Measurements from ENCODE around the gene HEATR5A.
"Not testable (repeated sequence)": the region's sequence is repeated elsewhere in the genome, so short reads cannot be mapped to it uniquely, and the experiment has no call there.

The HEATR5A gene

GRCh38 chr14:31278883-31279282 lies 141.5 kb downstream of the HEATR5A start:
- no peak for DNase-seq

DNA sequence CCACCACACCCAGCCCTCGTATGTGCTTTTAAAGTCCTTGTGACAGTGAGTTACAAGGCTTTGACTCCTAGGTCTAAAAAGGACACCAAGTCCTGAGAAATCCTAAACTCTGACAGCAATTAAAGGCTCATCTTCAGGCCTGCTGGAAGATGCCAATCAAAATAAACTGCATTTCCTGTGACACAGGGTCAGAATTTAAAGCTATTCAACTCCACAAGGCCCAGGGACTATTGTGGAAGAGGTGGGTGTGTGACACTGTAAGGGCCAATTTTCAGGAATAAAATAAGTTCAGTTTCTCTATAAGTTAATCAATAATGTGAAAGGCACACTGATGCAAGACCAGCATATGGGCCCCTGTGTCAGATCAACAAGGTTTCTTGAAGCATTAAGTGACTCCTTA lies 143.3 kb downstream of the HEATR5A start:
- no peak for DNase-seq

GRCh38 chr14:31276417-31276816 lies 143.9 kb downstream of the HEATR5A start:
- not testable (repeated sequence) for DNase-seq

DNA sequence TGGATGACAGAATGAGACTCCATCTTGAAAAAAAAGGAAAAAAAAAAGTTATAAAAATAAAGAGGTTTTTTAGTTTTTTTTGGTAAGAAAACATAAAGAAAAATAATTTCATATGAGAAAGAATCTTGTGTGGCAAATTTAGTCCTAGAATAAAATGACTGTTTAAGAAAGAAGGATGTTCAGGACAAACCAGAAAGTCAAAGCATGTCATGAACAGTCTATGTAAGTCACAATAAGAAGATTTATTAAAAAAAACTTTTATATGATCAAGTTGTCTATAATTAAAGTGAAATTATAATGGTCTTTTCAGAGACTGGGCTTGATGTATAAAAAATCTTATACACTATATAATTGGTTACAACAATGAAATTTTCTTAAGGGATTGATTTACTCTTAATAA lies 144.6 kb downstream of the HEATR5A start:
- no peak for DNase-seq

DNA sequence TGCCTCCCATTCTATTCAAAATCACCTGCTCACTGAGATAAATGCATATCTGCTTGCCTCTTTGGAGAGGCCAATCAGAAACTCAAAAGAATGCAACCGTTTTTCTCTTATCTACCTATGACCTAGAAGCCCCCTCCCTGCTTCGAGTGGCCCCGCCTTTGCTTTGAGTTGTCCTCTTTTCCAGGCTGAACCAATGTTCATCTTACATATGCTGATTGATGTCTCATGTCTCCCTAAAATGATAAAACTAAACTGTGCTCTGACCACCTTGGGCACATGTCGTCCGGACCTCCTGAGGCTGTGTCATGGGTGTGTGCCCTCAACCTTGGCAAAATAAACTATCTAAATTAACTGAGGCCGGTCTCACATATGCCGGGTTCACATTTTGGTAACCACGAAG lies 148.7 kb downstream of the HEATR5A start:
- DNase-seq, result no peak

- peak; percentile 21 for DNase-seq
Measured at GRCh38 chr14:31270196-31270772, 150.1 kb downstream of the HEATR5A start.

DNA sequence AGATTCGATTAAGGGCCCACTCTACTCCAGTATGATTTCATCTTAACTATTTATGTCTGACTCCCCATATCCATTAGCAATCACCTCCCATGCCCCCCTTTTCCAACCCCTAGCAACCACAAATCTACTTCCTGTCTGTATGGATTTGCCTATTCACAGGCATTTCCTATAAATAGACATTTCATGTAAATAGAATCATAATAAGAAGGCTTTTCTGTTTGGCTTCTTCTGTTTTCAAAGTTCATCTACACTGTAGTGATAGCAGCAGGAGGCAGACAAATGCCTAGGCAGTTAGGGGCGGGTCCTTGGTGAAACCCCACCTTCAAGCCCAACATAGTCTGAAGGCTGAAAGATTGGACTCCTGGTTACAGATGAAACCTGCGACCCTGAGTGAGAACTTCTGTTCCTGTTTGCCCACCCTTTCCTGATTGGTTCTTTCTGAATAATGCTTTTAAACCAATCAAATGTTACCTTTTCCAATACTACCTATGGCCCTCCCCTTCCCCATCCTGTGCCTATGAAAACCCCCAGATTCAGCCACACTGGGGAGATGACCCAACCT lies 150.6 kb downstream of the HEATR5A start:
- DNase-seq, result no peak

GRCh38 chr14:31268216-31268615 lies 152.1 kb downstream of the HEATR5A start:
- no peak for DNase-seq

- DNase-seq, result no peak
Measured at GRCh38 chr14:31266437-31267331, 153.7 kb downstream of the HEATR5A start.

- no peak for DNase-seq
Measured at GRCh38 chr14:31265701-31266398, 154.5 kb downstream of the HEATR5A start.

GRCh38 chr14:31263485-31264133 lies 156.7 kb downstream of the HEATR5A start:
- DNase-seq, result no peak

DNA sequence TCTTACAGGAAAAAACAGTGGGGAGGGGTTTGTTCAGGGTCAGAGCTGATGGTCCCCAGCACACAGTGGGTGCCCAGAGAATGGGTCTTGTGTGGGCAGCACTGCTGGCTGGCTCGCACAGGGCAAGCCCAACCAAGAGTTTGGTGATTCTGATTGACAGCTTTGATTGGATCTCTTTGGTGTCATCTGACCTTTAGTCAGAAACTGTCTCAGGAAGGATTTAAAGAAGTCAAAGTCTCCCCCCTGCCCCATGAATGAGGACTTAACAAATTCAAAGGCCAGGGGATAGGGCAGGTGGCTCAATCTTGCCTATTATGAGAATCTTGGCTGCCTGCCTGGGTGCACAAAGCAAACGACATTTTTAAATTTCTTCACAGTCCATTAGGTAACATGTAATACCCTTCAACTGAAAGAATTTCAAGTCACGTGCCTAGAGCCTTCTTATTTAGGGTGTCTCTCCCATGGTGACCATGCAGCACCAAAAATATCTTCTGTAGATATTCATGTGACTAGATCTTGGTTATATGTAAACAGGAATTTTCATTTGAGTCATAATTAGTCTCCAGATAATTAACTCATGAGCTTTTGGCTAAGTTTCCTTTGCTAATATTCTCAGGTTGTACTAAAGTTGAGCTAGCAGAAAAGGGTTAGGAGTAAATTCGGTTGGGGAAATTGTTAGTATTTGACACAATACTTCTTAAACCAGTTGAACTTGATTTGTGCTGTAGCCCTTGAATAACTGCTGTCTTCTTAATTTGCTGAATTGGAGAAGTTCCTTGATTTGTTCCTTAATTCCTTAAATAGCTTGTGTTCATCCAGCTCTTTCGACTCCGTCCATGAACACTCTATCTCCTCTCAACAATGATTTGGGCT lies 158.3 kb downstream of the HEATR5A start:
- DNase-seq, result no peak

DNA sequence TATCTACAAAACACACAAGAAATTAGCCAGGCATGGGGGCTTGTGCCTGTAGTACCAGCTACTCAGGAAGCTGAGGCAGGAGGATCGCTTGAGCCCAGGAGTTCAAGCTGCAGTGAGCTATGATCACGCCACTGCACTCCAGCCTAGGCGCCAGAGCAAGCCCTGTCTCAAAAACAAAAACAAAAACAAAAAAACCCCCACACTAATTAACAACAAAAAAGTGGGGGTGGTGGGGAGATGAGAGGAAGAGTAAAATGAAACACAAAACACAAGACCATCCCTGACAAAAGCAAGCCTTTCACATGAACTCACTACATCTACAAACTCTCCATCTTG lies 158.9 kb downstream of the HEATR5A start:
- DNase-seq, result no peak

DNA sequence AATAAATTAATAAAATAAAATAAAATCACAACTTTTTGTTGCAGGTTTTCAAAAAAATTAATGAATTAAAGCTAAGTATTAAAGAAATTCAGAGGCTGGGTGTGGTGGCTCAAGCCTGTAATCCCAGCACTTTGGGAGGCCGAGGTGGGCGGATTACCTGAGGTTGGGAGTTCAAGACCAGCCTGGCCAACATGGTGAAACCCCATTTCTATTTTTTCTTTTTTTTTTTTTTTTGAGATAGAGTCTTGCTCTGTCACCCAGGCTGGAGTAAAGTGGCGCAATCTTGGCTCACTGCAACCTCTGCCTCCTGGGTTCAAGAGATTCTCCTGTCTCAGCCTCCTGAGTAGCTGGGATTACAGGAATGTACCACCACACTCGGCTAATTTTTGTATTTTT lies 161.3 kb downstream of the HEATR5A start:
- not testable (repeated sequence) for DNase-seq

DNA sequence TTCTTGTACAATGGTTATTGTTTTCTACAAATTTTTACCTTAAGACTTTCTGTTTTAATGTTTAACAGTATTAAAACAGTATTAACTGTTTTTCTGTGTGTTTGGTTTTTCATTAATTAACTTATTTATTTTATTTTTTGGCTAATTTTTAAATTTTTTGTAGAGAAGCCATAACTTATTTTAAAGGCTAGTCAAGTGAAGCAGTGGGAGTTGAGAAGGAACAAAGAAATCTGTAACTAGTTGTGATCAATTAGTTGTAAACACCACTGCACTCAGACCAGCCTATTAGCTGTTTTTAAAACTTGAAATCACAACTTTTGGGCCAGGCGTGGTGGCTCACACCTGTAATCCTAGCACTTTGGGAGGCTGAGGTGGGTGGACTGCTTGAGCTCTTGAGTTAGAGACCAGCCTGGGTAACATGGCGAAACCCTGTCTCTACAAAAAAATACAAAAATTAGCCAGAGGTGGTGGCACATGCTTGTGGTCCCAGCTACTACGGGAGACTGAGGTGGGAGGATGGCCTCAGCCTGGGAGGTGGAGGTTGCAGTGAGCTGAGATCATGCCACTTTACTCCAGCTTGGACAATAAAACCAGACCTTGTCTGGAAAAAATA lies 161.8 kb downstream of the HEATR5A start:
- DNase-seq, result no peak

DNA sequence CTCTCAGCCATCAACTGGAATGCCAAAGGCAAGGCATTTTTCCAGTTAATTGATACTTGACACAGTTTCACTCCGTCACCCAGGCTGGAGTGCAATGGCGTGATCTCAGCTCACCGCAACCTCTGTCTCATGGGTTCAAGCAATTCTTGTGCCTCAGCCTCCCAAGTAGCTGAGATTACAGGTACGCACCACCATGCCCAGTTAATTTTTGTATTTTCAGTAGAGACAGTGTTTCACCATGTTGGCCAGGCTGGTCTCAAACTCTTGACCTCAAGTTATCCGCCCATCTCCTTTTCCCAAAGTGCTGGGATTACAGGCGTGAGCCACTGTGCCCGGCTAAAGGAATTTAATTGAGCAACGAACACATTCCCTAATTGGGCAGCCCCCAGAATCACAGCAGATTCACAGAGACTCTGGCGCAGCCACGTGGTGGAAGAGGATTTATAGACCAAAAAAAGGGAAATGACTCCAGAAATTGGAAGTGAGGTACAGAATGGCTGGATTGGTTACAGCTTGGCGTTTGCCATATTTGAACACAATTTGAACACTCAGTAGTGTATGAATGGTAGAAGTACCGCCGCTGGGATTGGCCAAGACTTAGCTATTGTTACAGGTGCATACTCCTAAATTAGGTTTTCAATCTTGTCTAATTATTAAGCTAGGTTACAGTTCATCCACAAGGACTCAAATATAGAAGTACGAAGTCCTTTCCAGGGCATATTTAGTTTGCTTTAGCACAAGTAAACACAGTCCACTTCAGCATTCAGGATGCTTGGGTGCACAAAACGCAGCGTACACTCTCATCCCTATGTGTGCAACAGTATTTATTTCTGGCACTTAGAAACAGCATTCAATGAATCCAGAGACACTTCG lies 162.6 kb downstream of the HEATR5A start:
- not testable (repeated sequence) for DNase-seq

GRCh38 chr14:31257244-31257553 lies 163.2 kb downstream of the HEATR5A start:
- no peak for DNase-seq

- DNase-seq, result no peak
Measured at GRCh38 chr14:31256534-31257243, 163.7 kb downstream of the HEATR5A start.

DNA sequence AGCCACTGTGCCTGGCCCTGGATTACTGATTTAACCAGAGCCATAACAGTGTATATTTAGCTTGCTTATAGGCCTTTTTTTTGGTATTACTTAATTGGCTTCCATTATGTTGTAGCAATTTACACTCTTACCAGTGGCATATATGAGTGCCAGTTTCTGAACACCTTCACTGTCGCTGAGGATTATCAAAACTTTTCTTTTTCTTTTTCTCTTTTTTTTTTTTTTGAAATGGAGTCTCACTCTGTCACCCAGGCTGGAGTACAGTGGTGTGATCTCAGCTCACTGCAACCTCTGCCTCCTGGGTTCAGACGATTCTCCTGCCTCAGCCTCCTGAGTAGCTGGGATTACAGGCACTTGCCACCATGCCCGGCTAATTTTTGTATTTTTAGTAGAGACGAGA lies 164.4 kb downstream of the HEATR5A start:
- not testable (repeated sequence) for DNase-seq

GRCh38 chr14:31255286-31255685 lies 165.1 kb downstream of the HEATR5A start:
- DNase-seq, result no peak
